GM12874 (cell line): ENCODE measurements around the gene YARS1.

Source experiments
- CTCF ChIP-seq: IDR thresholded peaks from 2 replicates; pipeline ENCODE4 v1.5.1; 2011; ENCODE audit warnings: low read depth, mild to moderate bottlenecking, control low read depth, low read length, moderate library complexity; ENCODE audit not compliant: insufficient read depth

Gene YARS1

GRCh38 chr1:32817159-32817814 is at the start of gene YARS1, which contains the start of gene S100PBP:
TSS of gene YARS1 (minus strand) at chr1:32817358. CDS start at chr1:32817244, 114 bp downstream.
TSS of gene S100PBP (plus strand) at chr1:32817653. CDS start at chr1:32826100, 8,447 bp downstream.
- no peak for TF ChIP-seq CTCF

- no peak for TF ChIP-seq CTCF
Measured at GRCh38 chr1:32865639-32866405, 48.7 kb upstream of the YARS1 start.

- TF ChIP-seq CTCF = no peak
Measured at GRCh38 chr1:32864375-32865019, 47.3 kb upstream of the YARS1 start.

GRCh38 chr1:32863881-32864245 is 46.7 kb upstream of the YARS1 start:
- no peak for TF ChIP-seq CTCF

- no peak for TF ChIP-seq CTCF
Measured at GRCh38 chr1:32863218-32863880, 46.2 kb upstream of the YARS1 start.

- TF ChIP-seq CTCF = no peak
Measured at GRCh38 chr1:32861904-32862695, 44.9 kb upstream of the YARS1 start.
